MM.1S (cell line): ENCODE data around the gene IQSEC1.

Source experiments
- DNase-seq: peaks from one replicate; pipeline ENCODE4 v3.0.0-alpha.2; 2015
- H2AFZ ChIP-seq: fragments of 300-600 bp; sonication (generic); 2 replicates; pipeline ENCODE4 v1.6.0; 2016; ENCODE audit warnings: antibody characterized with exemption, low read length
- H3F3A ChIP-seq: fragments of 300-600 bp; sonication (generic); 2 replicates; pipeline ENCODE4 v1.6.1; 2016; ENCODE audit warnings: mild to moderate bottlenecking, antibody characterized with exemption, low read length, moderate library complexity, mixed read lengths; ENCODE audit not compliant: insufficient read depth
- H3K27ac ChIP-seq: fragments of 300-600 bp; sonication (generic); 2 replicates; pipeline ENCODE4 v1.5.1; 2016; ENCODE audit warnings: mild to moderate bottlenecking, low read length
- H3K27me3 ChIP-seq: fragments of 300-600 bp; sonication (generic); replicated peaks from 2 replicates; pipeline ENCODE4 v1.6.0; 2016; ENCODE audit warnings: low read length; ENCODE audit not compliant: insufficient read depth
- H3K36me3 ChIP-seq: fragments of 300-600 bp; sonication (generic); replicated peaks from 2 replicates; pipeline ENCODE4 v1.6.1; 2016; ENCODE audit warnings: mild to moderate bottlenecking, low read length, mixed read lengths; ENCODE audit not compliant: insufficient read depth
- H3K4me1 ChIP-seq: fragments of 300-600 bp; sonication (generic); 2 replicates; pipeline ENCODE4 v1.6.1; 2016; ENCODE audit warnings: low read length, mixed read lengths
- H3K4me2 ChIP-seq: fragments of 300-600 bp; sonication (generic); 2 replicates; pipeline ENCODE4 v1.6.0; 2016; ENCODE audit warnings: low read depth, low read length
- H3K4me3 ChIP-seq: fragments of 300-600 bp; sonication (generic); 2 replicates; pipeline ENCODE4 v1.5.1; 2016; ENCODE audit warnings: low read length, mixed read lengths
- H3K79me2 ChIP-seq: fragments of 300-600 bp; sonication (generic); 2 replicates; pipeline ENCODE4 v1.6.1; 2016; ENCODE audit warnings: mixed run types, low read length, mixed read lengths
- H3K9ac ChIP-seq: fragments of 300-600 bp; sonication (generic); 2 replicates; pipeline ENCODE4 v1.6.1; 2016; ENCODE audit warnings: low read length, mixed read lengths
- H3K9me2 ChIP-seq: fragments of 300-600 bp; sonication (generic); replicated peaks from 2 replicates; pipeline ENCODE4 v1.6.1; 2016; ENCODE audit warnings: mild to moderate bottlenecking, low read length, mixed read lengths; ENCODE audit not compliant: insufficient read depth
- H3K9me3 ChIP-seq: fragments of 300-600 bp; sonication (generic); replicated peaks from 2 replicates; pipeline ENCODE4 v1.6.1; 2016; ENCODE audit warnings: mild to moderate bottlenecking, low read length, mixed read lengths; ENCODE audit not compliant: insufficient read depth
- H4K20me1 ChIP-seq: fragments of 300-600 bp; sonication (generic); 2 replicates; pipeline ENCODE4 v1.6.1; 2016; ENCODE audit warnings: mild to moderate bottlenecking, low read length, moderate library complexity, mixed read lengths; ENCODE audit not compliant: insufficient read depth
- EZH2 ChIP-seq: fragments of 300-600 bp; sonication (generic); optimal IDR thresholded peaks from 2 replicates; pipeline ENCODE3; 2017; ENCODE audit warnings: low read depth, mild to moderate bottlenecking, antibody characterized with exemption, low read length, mixed read lengths
- EZH2phosphoT487 ChIP-seq: fragments of 300-600 bp; sonication (generic); IDR thresholded peaks from 2 replicates; pipeline ENCODE4 v1.6.1; 2018; ENCODE audit warnings: antibody characterized with exemption, low read length
- TF ChIP-seq, protein P1 (sequence below): fragments of 300-600 bp; sonication (generic); IDR thresholded peaks from 2 replicates; pipeline ENCODE4 v1.5.1; 2016; ENCODE audit warnings: antibody characterized with exemption, low read length, mixed read lengths

IQSEC1 gene

GRCh38 chr3:12908859-12909258 is 164.4 kb downstream of the IQSEC1 start:
- Histone ChIP-seq H2AFZ (no peak overlapping the region), H3K9me3 (no peaks in the 10 kb centered on the region), H3K4me2 (no peak overlapping the region), H3K27ac (no peak overlapping the region), H3K79me2 (no peaks in the 10 kb centered on the region), H3K36me3 (no peaks in the 10 kb centered on the region; the same call in none of the 2 replicates), H3K9ac (no peak overlapping the region), H3K27me3 (no peaks in the 10 kb centered on the region), H3K4me1 (no peaks in the 10 kb centered on the region), H3K4me3 (no peak overlapping the region), H3F3A (no peaks in the 10 kb centered on the region), H4K20me1 (no peaks in the 10 kb centered on the region), H3K9me2 (no peaks in the 10 kb centered on the region)
- TF ChIP-seq EZH2 (no peak), EZH2phosphoT487 (no peak)
- TF ChIP-seq, protein P1, sequence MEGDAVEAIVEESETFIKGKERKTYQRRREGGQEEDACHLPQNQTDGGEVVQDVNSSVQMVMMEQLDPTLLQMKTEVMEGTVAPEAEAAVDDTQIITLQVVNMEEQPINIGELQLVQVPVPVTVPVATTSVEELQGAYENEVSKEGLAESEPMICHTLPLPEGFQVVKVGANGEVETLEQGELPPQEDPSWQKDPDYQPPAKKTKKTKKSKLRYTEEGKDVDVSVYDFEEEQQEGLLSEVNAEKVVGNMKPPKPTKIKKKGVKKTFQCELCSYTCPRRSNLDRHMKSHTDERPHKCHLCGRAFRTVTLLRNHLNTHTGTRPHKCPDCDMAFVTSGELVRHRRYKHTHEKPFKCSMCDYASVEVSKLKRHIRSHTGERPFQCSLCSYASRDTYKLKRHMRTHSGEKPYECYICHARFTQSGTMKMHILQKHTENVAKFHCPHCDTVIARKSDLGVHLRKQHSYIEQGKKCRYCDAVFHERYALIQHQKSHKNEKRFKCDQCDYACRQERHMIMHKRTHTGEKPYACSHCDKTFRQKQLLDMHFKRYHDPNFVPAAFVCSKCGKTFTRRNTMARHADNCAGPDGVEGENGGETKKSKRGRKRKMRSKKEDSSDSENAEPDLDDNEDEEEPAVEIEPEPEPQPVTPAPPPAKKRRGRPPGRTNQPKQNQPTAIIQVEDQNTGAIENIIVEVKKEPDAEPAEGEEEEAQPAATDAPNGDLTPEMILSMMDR = no peak
- no peak for DNase-seq

GRCh38 chr3:12908136-12908730 is 165.0 kb downstream of the IQSEC1 start:
- TF ChIP-seq EZH2 (no peak), EZH2phosphoT487 (no peak)
- TF ChIP-seq, protein P1 = no peak
- Histone ChIP-seq H2AFZ (no peak overlapping the region), H3K4me1 (no peaks in the 10 kb centered on the region), H3F3A (no peaks in the 10 kb centered on the region), H3K9me3 (no peaks in the 10 kb centered on the region), H3K9ac (no peak overlapping the region), H3K36me3 (no peaks in the 10 kb centered on the region; the same call in none of the 2 replicates), H3K79me2 (no peaks in the 10 kb centered on the region), H3K27ac (no peak overlapping the region), H3K9me2 (no peaks in the 10 kb centered on the region), H4K20me1 (no peaks in the 10 kb centered on the region), H3K4me2 (no peak overlapping the region), H3K27me3 (no peaks in the 10 kb centered on the region), H3K4me3 (no peak overlapping the region)
- DNase-seq = no peak

- Histone ChIP-seq H3K4me1 (no peaks in the 10 kb centered on the region), H3K79me2 (no peaks in the 10 kb centered on the region), H3K4me3 (no peak overlapping the region), H3K9ac (no peak overlapping the region), H2AFZ (no peak overlapping the region), H3K36me3 (no peaks in the 10 kb centered on the region; the same call in none of the 2 replicates), H3K9me2 (no peaks in the 10 kb centered on the region), H3K27me3 (no peaks in the 10 kb centered on the region), H3F3A (no peaks in the 10 kb centered on the region), H3K4me2 (no peak overlapping the region), H3K27ac (no peak overlapping the region), H4K20me1 (no peaks in the 10 kb centered on the region), H3K9me3 (no peaks in the 10 kb centered on the region)
- TF ChIP-seq, protein P1 = no peak
- TF ChIP-seq EZH2phosphoT487 (no peak), EZH2 (no peak)
- DNase-seq = no peak
These were observed 165.5 kb downstream of the IQSEC1 start for GRCh38 chr3:12907729-12908128.
